ENCODE measurements around the gene IFNLR1.

IFNLR1 gene

GRCh38 chr1:24121406-24121805 is 65.7 kb downstream of the IFNLR1 start:
- DNase-seq (ENCODE audit: low spot score) = no peak

DNA sequence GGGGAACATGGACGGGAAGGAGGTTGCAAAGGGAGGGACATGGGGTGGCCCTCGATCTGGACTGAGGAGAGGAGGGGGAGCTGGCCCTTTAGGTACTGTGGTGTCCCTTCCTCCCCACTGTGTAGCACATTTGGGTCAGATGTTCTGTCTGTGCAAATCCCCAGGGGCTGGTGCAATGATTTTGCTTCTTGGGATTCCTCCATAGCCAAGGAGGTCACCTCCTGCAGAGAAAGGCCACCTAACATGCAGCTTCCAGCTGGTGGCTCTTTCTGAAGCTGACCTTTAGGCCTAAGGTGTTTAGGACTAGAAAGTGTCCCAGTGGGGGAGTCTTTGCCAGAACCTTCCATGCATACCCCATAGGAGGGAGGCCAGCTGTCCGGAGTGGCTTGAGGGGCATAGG is 66.1 kb downstream of the IFNLR1 start:
- DNase-seq (ENCODE audit: low spot score) = no peak

GRCh38 chr1:24119859-24120756 is 67.0 kb downstream of the IFNLR1 start:
- DNase-seq (ENCODE audit: low spot score) = no peak

DNA sequence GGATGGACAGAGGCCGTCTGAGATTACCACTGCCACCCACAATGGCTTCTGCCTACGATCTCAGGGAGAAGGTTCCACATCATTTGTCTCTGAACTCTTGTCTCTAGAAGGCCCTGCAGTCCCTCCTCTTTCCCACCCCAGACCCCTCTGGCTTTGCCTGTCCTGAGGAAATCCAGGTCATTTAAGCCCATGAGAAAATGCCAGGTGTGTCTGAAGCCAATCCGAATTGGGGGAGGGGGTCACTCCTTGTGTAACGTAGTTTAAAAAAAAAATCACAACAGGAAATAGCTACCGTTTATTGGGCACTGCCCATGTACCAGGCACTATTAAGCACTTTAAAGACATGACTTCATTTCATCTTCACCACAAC is 67.6 kb downstream of the IFNLR1 start:
- DNase-seq (ENCODE audit: low spot score) = no peak

- no peak for DNase-seq (ENCODE audit: low spot score)
These were observed 68.5 kb downstream of the IFNLR1 start for GRCh38 chr1:24118410-24119242.

GRCh38 chr1:24117722-24118409 is 69.2 kb downstream of the IFNLR1 start:
- peak; percentile 13 for DNase-seq (ENCODE audit: low spot score)

DNA sequence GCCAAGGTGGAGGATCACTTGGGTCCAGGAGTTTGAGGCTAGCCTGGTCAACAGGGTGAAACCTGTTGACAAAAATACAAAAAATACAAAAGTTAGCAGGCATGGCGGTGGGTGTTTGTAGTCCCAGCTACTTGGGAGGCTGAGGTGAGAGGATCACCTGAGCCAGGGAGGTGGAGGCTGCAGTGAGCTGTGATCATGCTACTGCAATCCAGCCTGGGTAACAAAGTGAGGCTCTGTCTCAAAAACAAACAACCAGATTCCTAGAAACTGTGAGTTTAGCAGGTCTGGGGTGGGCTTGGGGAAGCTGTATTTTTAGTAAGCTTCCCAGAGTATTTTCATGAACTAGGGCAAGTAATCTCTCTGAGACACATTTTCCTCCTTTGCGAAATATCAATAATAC is 70.0 kb downstream of the IFNLR1 start:
- DNase-seq (ENCODE audit: low spot score) = no peak

DNA sequence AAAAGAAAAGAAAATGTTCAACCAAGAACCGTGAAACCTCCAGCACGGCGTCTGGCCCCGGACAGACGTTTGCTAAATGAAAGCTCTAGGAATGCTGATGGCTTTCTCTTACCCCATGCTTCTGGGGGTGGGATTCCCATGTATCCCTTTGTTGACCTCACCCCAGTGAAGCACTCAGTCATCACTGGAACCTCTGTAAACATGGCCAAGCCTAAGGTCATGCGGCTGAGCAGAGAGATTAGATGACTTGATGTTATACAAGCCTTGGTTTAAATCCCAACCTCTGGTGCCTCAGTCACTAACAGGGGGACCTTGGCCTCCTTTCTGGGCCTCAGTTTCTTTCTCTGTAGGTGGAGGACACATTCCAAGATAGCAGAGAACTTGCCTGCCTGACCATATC is 72.3 kb downstream of the IFNLR1 start:
- no peak for DNase-seq (ENCODE audit: low spot score)

DNA sequence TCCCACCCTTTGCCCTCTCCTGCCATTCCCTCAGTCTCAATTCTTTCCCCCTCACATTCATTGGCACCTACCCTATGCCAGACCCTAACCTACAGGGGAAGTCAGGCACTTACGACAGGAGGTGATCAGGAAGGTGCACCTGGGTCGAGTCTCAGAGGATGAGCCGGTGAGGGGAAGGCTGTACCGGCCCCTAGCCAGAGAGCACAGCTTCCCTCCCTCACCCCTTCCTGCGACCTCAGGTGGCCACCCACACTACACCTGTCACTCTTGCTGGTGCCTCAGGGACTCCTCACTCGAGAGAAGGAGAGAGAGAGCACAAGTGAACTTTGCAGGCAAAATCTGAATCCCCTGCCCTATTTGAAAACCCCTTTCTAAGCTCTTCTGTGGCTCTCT is 73.5 kb downstream of the IFNLR1 start:
- no peak for DNase-seq (ENCODE audit: low spot score)

DNA sequence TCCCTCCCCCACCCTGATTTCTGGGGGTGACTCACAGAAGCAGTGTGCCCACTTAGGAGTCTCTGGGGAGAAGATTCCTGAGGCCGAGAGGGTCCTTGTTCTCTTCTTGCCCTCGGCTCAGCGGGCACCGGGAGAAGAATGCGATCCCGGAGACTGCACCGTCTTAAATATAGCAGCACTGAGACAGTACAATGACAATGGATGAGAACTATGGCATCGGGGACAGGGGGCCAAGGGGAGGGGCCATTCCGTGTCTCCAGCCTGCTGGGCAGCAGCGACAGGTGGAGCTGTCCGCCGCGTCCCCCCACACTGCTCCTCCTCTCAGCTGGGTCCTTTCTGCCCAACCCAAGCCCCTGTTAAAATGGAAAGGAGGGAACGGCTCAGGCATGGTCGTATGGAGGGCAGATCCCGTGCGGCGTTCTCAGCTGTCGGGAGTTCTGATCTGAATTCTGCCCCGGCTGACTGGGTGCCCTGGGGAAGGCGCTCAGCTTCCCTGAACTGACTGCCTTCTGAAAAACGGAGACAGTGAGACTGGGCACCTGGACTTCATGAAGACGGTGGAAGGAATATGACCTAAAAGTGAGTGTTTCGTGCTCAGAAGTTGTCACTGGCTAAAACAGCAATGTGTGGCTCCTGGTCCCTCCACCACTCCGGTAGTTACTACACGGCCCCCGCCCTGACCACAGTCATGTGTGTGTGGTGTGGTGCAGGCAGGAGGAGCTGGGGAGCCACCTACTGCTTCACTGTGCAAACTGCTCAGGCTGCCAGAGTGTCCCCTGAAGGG is 74.9 kb downstream of the IFNLR1 start, which contains the start of gene MYOM3:
MYOM3 (minus strand) TSS at position 140 of the 784 bp plus-strand sequence. CDS start 3,499 bp downstream, outside the sequence.
- peak; percentile 85 for DNase-seq (ENCODE audit: low spot score)

DNA sequence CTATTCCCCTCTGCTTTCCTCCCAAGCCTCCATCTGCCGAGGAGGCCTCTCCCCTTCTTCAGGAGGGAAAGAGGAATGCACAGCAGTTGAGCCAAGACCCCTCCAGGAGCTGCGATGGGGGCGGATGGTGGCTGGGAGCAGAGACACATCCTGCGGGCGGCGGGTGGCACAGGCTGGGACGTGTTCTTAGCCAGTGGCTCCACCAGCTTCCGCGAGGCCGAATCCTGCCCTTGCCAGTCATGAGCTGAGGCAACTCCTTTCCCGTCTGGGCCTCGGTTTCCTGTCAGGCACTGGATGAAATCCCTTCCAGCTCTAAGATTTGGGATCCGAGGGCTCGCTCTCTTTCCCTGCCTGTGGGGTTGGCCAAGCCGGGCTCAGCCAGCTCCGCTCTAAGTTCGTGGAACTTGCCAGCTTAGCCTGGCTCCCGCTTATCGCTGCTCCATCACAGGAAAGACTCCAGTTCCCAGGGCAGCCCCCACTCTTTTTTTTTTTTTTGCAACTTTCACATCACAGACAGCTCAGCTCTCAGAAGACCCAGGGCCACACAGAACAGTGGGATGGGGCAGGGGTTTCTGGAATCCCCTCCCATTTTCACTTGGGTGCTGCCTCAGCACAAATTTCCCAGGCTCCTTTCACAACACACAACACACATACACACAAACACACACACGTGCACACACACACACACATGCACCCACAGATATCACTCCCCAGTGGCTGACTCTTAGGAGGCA is 75.7 kb downstream of the IFNLR1 start:
- no peak for DNase-seq (ENCODE audit: low spot score)

- no peak for DNase-seq (ENCODE audit: low spot score)
These were observed 76.3 kb downstream of the IFNLR1 start for GRCh38 chr1:24110642-24111261.

GRCh38 chr1:24109686-24110475 is 77.2 kb downstream of the IFNLR1 start:
- DNase-seq (ENCODE audit: low spot score) = no peak

- DNase-seq (ENCODE audit: low spot score) = no peak
These were observed 78.0 kb downstream of the IFNLR1 start for GRCh38 chr1:24109166-24109483.

DNA sequence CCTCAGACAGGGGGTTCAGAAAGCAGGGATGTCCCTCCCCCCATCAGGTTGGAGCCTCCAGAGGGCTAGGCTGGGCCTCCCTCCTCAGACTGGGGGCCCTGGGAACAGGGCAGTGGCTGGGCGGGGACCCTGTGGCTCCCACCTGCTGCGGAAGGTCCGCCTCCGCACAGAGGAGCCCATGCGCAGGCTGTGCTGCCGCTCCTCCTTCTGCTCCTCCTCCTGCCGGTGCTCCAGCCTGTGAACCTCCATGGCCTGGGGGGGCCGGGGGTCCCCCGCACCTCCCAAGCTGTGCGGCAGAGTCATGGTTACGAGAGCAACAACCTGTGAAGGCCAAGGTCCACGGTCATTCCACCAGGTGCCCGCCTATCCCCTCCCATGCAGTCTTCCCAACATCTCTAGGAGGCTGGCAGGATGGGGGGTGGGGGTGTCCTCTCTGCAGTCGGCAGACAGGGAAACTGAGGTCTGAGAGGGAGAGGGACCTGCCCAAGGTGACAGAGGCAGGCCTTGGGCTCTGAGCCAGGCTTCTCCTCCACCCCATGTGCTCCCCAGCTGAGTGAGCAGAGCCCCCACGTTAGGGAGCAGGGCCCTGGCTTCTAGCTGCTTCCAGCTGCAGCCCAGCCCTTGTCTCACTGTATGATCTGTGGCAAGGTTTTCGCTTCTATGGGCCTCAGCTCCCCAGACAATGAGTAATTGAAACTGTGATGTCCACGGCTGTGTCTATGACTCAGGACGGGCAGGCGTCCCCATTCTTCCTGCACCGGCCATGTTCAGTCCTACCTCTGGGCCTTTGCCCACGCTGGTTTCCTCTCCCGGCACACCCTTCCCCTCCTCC is 78.5 kb downstream of the IFNLR1 start:
- peak; percentile 81 for DNase-seq (ENCODE audit: low spot score)

- DNase-seq (ENCODE audit: low spot score) = no peak
These were observed 79.5 kb downstream of the IFNLR1 start for GRCh38 chr1:24107462-24108138.

GRCh38 chr1:24105368-24106160 is 81.5 kb downstream of the IFNLR1 start:
- no peak for DNase-seq (ENCODE audit: low spot score)
